ENCODE results near the gene NUP133.
"Not testable (repeated sequence)": the region's sequence is repeated elsewhere in the genome, so short reads cannot be mapped to it uniquely, and the experiment has no call there.

NUP133 gene

DNA sequence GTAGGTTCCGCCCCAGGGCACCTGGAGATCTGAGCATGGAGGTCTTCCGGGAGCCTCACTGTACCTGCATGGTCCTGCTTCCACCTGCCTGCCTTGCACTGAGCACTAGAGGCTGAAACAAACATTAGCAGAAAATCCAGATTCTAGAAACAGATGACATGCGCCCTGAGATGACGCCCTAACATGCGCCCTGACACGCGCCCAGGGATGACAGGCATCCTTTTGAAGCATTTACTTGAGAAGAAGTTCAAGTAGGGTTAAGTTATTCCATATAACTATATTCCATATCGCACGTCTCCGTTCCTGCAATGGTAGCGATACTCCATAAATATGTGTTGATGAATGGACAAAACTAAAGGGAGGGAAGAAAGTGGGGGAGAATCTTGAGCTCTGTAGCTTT is 87.9 kb downstream of the NUP133 start:
- DNase-seq (ENCODE audit: low read depth in 3 of 3): no peak

DNA sequence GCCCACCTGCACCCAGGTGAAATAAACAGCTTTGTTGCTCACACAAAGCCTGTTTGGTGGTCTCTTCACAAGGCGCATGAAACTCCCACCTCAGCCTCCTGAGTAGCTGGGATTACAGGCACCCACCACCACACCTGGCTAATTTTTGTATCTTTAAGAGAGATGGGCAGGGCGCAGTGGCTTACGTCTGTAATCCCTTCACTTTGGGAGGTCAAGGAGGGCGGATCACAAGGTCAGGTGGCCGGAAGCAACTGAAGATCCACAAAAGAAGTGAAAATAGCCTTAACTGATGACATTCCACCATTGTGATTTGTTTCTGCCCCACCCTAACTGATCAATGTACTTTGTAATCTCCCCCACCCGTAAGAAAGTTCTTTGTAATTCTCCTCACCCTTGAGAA is 89.6 kb downstream of the NUP133 start:
- not testable (repeated sequence) for DNase-seq (ENCODE audit: low read depth in 3 of 3)

- DNase-seq (ENCODE audit: low read depth in 3 of 3): not testable (repeated sequence)
Measured at GRCh38 chr1:229412810-229413209, 95.3 kb downstream of the NUP133 start.

DNA sequence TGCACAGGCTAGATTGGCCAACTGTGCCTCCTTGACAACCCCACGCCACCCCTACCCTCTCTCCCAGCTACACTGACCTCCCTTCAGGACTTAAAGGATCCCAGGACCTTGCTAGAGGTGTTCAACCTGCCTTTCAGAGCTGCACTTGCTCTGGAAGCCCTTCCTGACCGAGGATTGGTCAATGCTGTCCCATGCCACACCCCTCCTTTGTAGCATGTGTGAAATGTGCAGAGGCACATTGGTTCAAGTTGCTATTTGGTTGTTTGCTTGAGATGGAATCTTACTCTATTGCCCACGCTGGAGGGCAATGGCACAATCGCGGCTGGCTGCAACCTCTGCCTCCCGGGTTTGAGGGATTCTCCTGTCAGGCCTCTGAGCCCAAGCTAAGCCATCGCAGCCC is 96.1 kb downstream of the NUP133 start:
- no peak for DNase-seq (ENCODE audit: low read depth in 3 of 3)

- no peak for DNase-seq (ENCODE audit: low read depth in 3 of 3)
Measured at GRCh38 chr1:229411434-229412055, 96.6 kb downstream of the NUP133 start.

DNA sequence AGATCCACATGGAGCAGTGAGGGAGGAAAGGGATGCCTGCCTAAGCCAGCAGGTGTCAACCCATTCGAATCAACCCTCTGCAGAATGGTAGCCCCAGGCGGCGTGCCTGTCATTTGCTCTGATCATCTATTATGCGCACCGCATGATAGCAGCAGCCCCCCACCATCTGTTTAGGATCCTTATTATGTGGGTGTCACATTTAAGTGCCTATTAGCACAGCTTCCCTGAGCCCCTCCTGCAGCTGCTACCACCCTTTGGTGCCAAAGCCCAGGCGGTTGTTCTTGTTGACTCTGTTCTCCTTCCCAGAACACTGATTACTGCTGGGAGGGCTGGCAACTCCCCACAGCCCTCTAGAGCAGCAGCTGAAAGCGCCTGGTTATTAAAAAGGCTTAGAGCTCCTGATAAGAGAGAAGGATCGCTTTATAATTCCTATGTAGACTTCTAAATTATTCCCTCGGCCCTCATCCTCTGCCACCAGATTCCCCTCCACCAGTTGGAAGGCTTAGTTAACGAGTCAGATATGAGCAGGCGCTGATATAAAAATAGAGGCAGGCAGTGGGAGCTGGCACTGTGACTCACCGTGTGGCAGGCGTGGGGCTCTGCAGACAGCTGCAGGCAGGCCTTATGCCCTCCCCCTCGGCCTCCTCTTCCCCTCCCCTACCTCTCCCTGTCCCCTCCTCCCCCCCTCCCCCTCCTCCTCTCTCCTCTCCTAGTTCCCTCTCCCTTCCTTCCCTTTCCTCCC is 97.3 kb downstream of the NUP133 start:
- DNase-seq (ENCODE audit: low read depth in 3 of 3): no peak

GRCh38 chr1:229410370-229410691 is 97.8 kb downstream of the NUP133 start:
- no peak for DNase-seq (ENCODE audit: low read depth in 3 of 3)

- DNase-seq (ENCODE audit: low read depth in 3 of 3): no peak
Measured at GRCh38 chr1:229409616-229410369, 98.3 kb downstream of the NUP133 start.

GRCh38 chr1:229408458-229409037 is 99.6 kb downstream of the NUP133 start:
- DNase-seq (ENCODE audit: low read depth in 3 of 3): no peak

GRCh38 chr1:229407206-229408026 is 100.7 kb downstream of the NUP133 start:
- no peak for DNase-seq (ENCODE audit: low read depth in 3 of 3)

- DNase-seq (ENCODE audit: low read depth in 3 of 3): no peak
Measured at GRCh38 chr1:229406798-229407197, 101.3 kb downstream of the NUP133 start.

DNA sequence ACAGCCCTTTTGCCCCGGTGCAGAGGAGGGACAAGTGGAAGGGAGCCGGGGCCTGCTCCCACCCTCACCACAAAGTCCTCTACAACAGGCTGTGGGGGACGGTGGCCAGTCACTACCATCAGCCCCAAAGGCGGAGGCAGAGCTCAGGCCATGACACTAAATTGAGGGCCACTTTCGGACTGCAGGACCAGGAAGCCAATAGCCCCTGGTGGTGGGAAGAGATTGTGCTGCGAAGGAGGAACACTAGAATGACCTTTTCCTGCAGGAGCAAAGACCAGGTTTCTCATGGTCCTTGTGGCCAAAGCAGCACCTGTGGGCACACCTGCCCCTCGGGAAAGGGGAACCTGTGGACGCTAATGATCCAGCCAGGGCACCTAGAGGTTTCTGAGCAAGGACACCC is 104.6 kb downstream of the NUP133 start:
- no peak for DNase-seq (ENCODE audit: low read depth in 3 of 3)

- no peak for DNase-seq (ENCODE audit: low read depth in 3 of 3)
Measured at GRCh38 chr1:229402993-229403392, 105.1 kb downstream of the NUP133 start.

DNA sequence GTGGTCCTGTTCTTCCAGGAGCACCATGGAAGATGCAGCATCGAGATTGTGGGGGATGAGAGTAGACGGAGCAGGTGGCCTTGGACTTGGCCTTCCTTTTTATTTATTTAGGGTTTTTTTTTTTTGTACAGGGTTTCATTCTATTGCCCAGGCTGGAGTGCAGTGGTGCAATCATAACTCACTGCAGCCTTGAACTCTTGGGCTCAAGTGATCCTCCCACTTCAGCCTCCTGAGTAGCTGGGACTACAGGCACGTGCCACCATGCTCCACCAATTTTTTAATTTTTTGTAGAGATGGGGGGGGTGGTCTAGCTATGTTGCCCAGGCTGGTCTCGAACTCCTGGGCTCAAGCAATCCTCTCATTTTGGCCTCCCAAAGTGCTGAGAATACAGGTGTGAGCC is 105.8 kb downstream of the NUP133 start:
- DNase-seq (ENCODE audit: low read depth in 3 of 3): not testable (repeated sequence)

GRCh38 chr1:229397762-229398161 is 110.4 kb downstream of the NUP133 start:
- no peak for DNase-seq (ENCODE audit: low read depth in 3 of 3)

- no peak for DNase-seq (ENCODE audit: low read depth in 3 of 3)
Measured at GRCh38 chr1:229396585-229397206, 111.4 kb downstream of the NUP133 start.

- not testable (repeated sequence) for DNase-seq (ENCODE audit: low read depth in 3 of 3)
Measured at GRCh38 chr1:229394517-229394916, 113.6 kb downstream of the NUP133 start.

DNA sequence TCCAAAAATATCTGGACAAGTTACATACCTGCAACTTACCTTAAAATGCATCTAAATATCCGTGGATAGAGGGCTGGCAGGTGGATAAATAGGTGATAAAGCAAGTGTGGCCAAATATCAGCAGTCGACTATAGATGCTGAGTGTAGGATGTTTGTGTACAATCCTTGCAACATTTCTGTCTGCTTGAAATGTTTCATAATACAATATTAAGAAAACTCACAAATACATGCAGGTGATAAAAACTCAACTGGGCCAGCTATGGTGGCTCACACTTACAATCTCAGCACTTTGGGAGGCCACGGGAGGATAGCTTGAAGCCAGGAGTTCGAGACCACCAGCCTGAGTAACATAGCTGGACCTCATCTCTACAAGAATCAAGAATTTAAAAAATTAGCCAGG is 115.2 kb downstream of the NUP133 start:
- DNase-seq (ENCODE audit: low read depth in 3 of 3): no peak
